NT2/D1 (cell line): ENCODE data around the gene PPP1R37.

Source experiments
- YY1 ChIP-seq: IDR thresholded peaks from 2 replicates; pipeline ENCODE4 v1.6.1; 2011; ENCODE audit not compliant: insufficient read length, insufficient read depth
- ZNF274 ChIP-seq: IDR thresholded peaks from 2 replicates; pipeline ENCODE4 v1.6.1; 2011; ENCODE audit warnings: mild to moderate bottlenecking, low read depth, low read length

DNA sequence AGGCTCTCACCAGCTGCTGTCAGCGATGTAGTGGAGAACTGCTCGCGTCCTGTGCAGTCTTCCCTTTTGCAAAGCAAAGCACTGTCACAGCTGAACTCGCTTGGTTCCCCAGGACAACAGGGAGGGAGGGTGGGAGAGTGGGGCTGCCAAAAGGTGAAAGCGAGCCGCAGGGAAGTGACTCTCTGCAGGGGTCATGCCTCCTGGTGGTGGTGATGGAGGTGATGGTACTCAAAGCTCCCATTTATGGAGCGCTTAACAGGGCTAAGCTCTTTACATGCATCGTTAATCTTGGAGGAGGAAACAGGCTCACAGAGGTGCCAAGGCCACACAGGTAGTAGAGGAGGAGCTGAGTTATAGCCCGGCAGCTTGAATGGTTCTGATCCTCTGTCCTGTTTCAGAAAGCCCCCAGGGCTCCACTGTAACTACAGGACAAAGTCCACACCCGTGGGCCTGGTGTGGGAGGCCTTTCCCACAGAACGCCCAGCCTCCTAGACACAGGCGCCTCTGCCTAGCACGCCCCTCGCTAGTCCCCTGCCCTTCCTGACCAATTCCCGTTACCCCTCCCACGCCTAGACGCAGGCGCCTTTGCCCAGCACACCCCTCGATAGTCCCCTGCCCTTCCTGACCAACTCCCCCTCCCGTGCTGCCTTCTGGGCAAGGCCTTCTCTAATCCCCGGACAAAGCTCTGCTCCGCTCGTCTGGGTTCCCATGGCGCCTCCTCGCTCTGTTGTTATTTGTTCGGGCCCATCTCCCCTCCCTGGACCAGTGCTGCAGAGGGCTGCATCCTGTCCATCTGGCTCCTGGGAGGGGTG is 10.7 kb downstream of the PPP1R37 start:
- TF ChIP-seq ZNF274 = no peak
- no peak for TF ChIP-seq YY1
